ENCODE measurements around the gene C1QTNF8.
"Not testable (repeated sequence)": the region's sequence is repeated elsewhere in the genome, so short reads cannot be mapped to it uniquely, and the experiment has no call there.

Gene C1QTNF8

GRCh38 chr16:1093284-1094123, 2.5 kb downstream of the C1QTNF8 start:
- Histone ChIP-seq H4K20me1 (ENCODE audit: insufficient read depth) (no peaks in the 10 kb centered on the region), H3K4me1 (ENCODE audit: low read depth, poor library complexity, severe bottlenecking) (no peaks in the 10 kb centered on the region), H3K36me3 (ENCODE audit: insufficient read depth) (no peaks in the 10 kb centered on the region), H2AFZ (ENCODE audit: low read depth) (no peak overlapping the region), H3K27ac (no peak overlapping the region), H3K4me2 (no peak overlapping the region), H3K79me2 (ENCODE audit: insufficient read depth, low read depth) (no peaks in the 10 kb centered on the region), H3K4me3 (IDR thresholded peaks at IDR 0.05; ENCODE audit: insufficient read depth, low read depth, low read length) (no peak overlapping the region), H3K27me3 (ENCODE audit: insufficient read depth, low read depth) (peaks cover 64% of the 10 kb centered on the region), H3K9ac (no peak overlapping the region)
- no peak for TF ChIP-seq CTCF (conservative IDR thresholded peaks at IDR 0.05; ENCODE audit: low read depth, low read length)

- not testable (repeated sequence) for H3K4me2 ChIP-seq; H3K9ac ChIP-seq; H3K4me3 ChIP-seq (IDR thresholded peaks at IDR 0.05; ENCODE audit: insufficient read depth, low read depth, low read length); H2AFZ ChIP-seq (ENCODE audit: low read depth); H4K20me1 ChIP-seq (ENCODE audit: insufficient read depth); H3K36me3 ChIP-seq (ENCODE audit: insufficient read depth); H3K4me1 ChIP-seq (ENCODE audit: low read depth, poor library complexity, severe bottlenecking); H3K27ac ChIP-seq; H3K79me2 ChIP-seq (ENCODE audit: insufficient read depth, low read depth)
- peaks cover 64% of the 10 kb centered on the region for H3K27me3 ChIP-seq (ENCODE audit: insufficient read depth, low read depth)
Observed at GRCh38 chr16:1092685-1093283, 3.3 kb downstream of the C1QTNF8 start.

DNA sequence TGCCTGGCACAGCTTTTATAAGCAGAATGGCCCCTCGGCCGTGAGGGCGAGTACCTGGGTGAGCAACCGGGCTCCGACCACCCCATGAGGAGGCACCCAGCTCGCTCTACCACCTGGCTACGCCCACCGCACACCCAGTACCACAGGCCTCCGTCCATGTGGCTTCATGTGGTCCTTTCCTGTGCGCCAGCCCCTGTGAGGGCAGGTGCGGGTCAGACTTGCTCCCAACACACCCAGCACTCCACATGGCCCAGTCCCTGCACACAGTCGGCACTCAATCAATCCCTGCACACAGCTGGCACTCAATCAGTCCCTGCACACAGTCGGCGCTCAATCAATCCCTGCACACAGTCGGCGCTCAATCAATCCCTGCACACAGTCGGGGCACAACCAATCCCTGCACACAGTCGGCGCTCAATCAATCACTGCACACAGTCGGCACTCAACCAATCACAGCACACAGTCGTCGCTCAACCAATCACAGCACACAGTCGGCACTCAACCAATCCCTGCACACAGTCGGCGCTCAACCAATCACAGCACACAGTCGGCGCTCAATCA, 4.0 kb downstream of the C1QTNF8 start:
- Histone ChIP-seq H3K9ac (no peak overlapping the region), H3K27me3 (ENCODE audit: insufficient read depth, low read depth) (peaks cover 64% of the 10 kb centered on the region), H4K20me1 (ENCODE audit: insufficient read depth) (no peaks in the 10 kb centered on the region), H3K4me1 (ENCODE audit: low read depth, poor library complexity, severe bottlenecking) (no peaks in the 10 kb centered on the region), H3K79me2 (ENCODE audit: insufficient read depth, low read depth) (no peaks in the 10 kb centered on the region), H3K4me3 (IDR thresholded peaks at IDR 0.05; ENCODE audit: insufficient read depth, low read depth, low read length) (no peak overlapping the region), H3K27ac (no peak overlapping the region), H2AFZ (ENCODE audit: low read depth) (no peak overlapping the region), H3K36me3 (ENCODE audit: insufficient read depth) (no peaks in the 10 kb centered on the region), H3K4me2 (no peak overlapping the region)
- no peak for TF ChIP-seq CTCF (conservative IDR thresholded peaks at IDR 0.05; ENCODE audit: low read depth, low read length)

DNA sequence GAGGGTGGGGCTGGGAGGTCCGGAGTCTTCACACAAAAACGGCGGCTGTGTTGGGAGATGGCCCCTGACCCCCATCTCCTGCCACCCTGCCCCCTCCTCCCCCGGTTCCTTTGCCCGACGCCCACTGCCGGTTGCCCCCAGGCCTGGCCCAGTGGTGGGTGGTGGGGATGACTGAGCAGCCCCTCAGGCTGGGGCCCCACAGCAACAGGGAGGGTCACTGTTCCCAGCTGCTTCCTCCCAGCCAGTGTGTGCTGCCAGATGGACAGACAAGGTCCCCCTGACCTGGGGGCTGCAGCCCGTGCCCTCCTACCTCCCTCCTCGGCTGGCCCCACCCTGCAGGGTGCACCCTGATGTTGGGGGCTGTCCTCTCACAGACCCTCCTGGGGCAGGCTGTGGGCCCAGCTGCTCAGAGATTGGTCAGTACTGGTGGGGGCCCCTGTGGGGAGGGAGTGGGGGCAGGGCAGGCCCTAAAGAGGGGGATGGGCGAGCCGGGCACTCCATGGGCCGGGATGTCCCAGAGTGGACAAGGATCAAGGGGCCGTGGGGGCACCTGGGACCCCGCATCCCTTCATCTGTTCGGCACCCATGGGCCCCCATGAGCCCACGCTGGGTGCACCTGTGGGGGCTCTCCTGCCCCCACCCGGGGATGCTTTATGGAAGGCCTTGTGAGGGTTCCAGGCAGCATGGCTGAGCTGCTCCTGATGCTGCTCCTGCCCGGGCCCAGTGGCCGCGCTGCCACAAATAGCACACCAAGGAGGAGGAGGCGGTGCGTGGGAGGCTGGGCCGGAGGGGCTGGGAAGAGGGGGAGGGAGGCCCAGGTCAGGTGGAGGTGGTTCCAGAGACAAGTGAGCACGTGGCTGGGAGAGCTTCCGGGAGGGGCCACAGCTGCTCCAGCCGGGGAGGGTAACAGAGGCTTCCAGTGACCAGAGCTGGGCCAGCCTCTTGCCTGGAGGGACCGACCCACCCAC, 5.1 kb downstream of the C1QTNF8 start:
- Histone ChIP-seq H3K27ac (no peak overlapping the region), H3K4me2 (no peak overlapping the region), H3K36me3 (ENCODE audit: insufficient read depth) (no peaks in the 10 kb centered on the region), H3K79me2 (ENCODE audit: insufficient read depth, low read depth) (no peaks in the 10 kb centered on the region), H3K27me3 (ENCODE audit: insufficient read depth, low read depth) (peaks cover 64% of the 10 kb centered on the region), H4K20me1 (ENCODE audit: insufficient read depth) (no peaks in the 10 kb centered on the region), H2AFZ (ENCODE audit: low read depth) (no peak overlapping the region), H3K4me1 (ENCODE audit: low read depth, poor library complexity, severe bottlenecking) (no peaks in the 10 kb centered on the region), H3K4me3 (IDR thresholded peaks at IDR 0.05; ENCODE audit: insufficient read depth, low read depth, low read length) (no peak overlapping the region), H3K9ac (no peak overlapping the region)
- TF ChIP-seq CTCF (conservative IDR thresholded peaks at IDR 0.05; ENCODE audit: low read depth, low read length), result no peak

All from KMS-11 (cell line).